Gastrocnemius medialis (tissue), 4 donors: ENCODE measurements around the gene ADGRD1. TPM values are rescaled to one million over a fixed set of nuclear protein-coding genes. Genes with fewer than 3 reads are reported as not detected.

Experiments
- ATAC-seq, 2 donors: fragments of 150-250 bp; one replicate each; pipeline ENCODE4 v1.9.1; 2016
- DNase-seq, 2 donors: peaks; one replicate each; pipeline ENCODE4 v3.0.0-alpha.2; 2019
- H3K27ac ChIP-seq, 4 donors: fragments of 200-600 bp; sonication (generic); 1 replicate in 1 of 4; 2 replicates in 3 of 4; pipeline ENCODE4 v1.5.1; 2016 to 2018; ENCODE audit warnings: mild to moderate bottlenecking in 2 of 4, moderate library complexity in 1 of 4
- H3K27me3 ChIP-seq, 3 donors: fragments of 200-600 bp; sonication (generic) in 2 of 3; 1 replicate in 1 of 3; 2 replicates in 2 of 3; pipeline versions ENCODE4 v1.5.1 to v1.6.0; 2016 to 2019; ENCODE audit warnings: mild to moderate bottlenecking in 1 of 3, moderate library complexity in 1 of 3
- H3K36me3 ChIP-seq, 2 donors: fragments of 200-600 bp; sonication (generic) in 1 of 2; one replicate each; pipeline ENCODE4 v1.5.1; 2017 to 2018
- H3K4me1 ChIP-seq, 2 donors: fragments of 200-600 bp; sonication (generic) in 1 of 2; one replicate each; pipeline ENCODE4 v1.5.1; 2016 to 2017; ENCODE audit warnings: mild to moderate bottlenecking in 2 of 2
- H3K4me3 ChIP-seq, 4 donors: fragments of 200-600 bp; sonication (generic) in 3 of 4; 1 replicate in 1 of 4; 2 replicates in 3 of 4; pipeline ENCODE4 v1.5.1; 2016 to 2019; ENCODE audit warnings: mild to moderate bottlenecking in 2 of 4
- H3K9me3 ChIP-seq, 3 donors: fragments of 200-600 bp; sonication (generic) in 2 of 3; 1 replicate in 1 of 3; 2 replicates in 2 of 3; pipeline ENCODE4 v1.5.1; 2016 to 2019
- CTCF ChIP-seq, 5 experiments: fragments of 450-650 bp in 3 of 5; fragments of 200-600 bp in 2 of 5; sonication (generic) in 2 of 5; IDR thresholded peaks in 4 of 5; conservative IDR thresholded peaks in 1 of 5; 1 replicate in 4 of 5; 2 replicates in 1 of 5; pipeline ENCODE4 v1.5.1; 2016 to 2019; ENCODE audit warnings: antibody characterized with exemption in 5 of 5, mild to moderate bottlenecking in 3 of 5, moderate library complexity in 3 of 5
- POLR2A ChIP-seq, 2 donors: fragments of 450-650 bp; IDR thresholded peaks; one replicate each; pipeline ENCODE4 v1.6.1; 2017; ENCODE audit warnings: antibody characterized with exemption in 2 of 2, mild to moderate bottlenecking in 2 of 2, moderate library complexity in 2 of 2
- in situ Hi-C, 4 donors: fragments of 200-750 bp; cut with MboI; loops; one replicate each; pipeline versions ENCODE4 v1.15.0 to v1.8.0; 2017; ENCODE audit warnings: low sequenced_read_pairs in 4 of 4
- intact Hi-C: fragments of 100-400 bp; cut with DNase I; formaldehyde crosslinking; loops from one replicate; pipeline ENCODE4 v1.15.1; 2023; ENCODE audit warnings: low total_unique reads
- total RNA-seq, 4 donors: library from RNA; depleted of rRNA; stranded (reverse); fragments of >200 nt; gene quantifications; one replicate each; pipeline versions ENCODE4 v1.1.0 to v1.2.3, GENCODE V29; 2016

ADGRD1 gene
- total RNA-seq, 4 donors from 2014 or later = 5.3 to 9.6 (median 8.2) TPM

GRCh38 chr12:131072451-131073230, 118.9 kb downstream of the ADGRD1 start:
- no peaks in the 10 kb centered on the region for H3K9me3 ChIP-seq
- no peak overlapping the region for H3K4me3 ChIP-seq
- no peaks in the 10 kb centered on the region for H3K27me3 ChIP-seq
- in situ Hi-C loops = no loop called here
- H3K4me1 ChIP-seq = no peaks in the 10 kb centered on the region
- DNase-seq (no peak), ATAC-seq (no peak)
- H3K36me3 ChIP-seq = no peaks in the 10 kb centered on the region
- intact Hi-C loops = no loop called here
- no peak overlapping the region for H3K27ac ChIP-seq
- TF ChIP-seq CTCF (IDR thresholded peaks at IDR 0.05 in 4 of 5, conservative IDR thresholded peaks at IDR 0.05 in 1 of 5) (no peak), POLR2A (IDR thresholded peaks at IDR 0.05) (no peak)

- DNase-seq (no peak), ATAC-seq (peak; percentile 39 to 58)
- no peak overlapping the region for H3K4me3 ChIP-seq
- no peaks in the 10 kb centered on the region for H3K4me1 ChIP-seq
- intact Hi-C loops (no loop called here), in situ Hi-C loops (no loop called here)
- no peaks in the 10 kb centered on the region for H3K27me3 ChIP-seq
- peak overlapping the region in 3 of 4 donors; percentile 16 to 36 (median 31) for H3K27ac ChIP-seq
- no peaks in the 10 kb centered on the region for H3K36me3 ChIP-seq
- TF ChIP-seq CTCF (IDR thresholded peaks at IDR 0.05 in 4 of 5, conservative IDR thresholded peaks at IDR 0.05 in 1 of 5) (no peak), POLR2A (IDR thresholded peaks at IDR 0.05) (no peak)
- H3K9me3 ChIP-seq = no peaks in the 10 kb centered on the region
These were observed 120.7 kb downstream of the ADGRD1 start for GRCh38 chr12:131074221-131075083.

GRCh38 chr12:131075194-131075593, 121.5 kb downstream of the ADGRD1 start:
- intact Hi-C loops = no loop called here
- H3K4me3 ChIP-seq = no peak overlapping the region
- H3K27ac ChIP-seq = peak overlapping the region in 3 of 4 donors; percentile 4 to 36 (median 19)
- ATAC-seq = no peak
- H3K4me1 ChIP-seq = no peaks in the 10 kb centered on the region
- in situ Hi-C loops = no loop called here
- no peaks in the 10 kb centered on the region for H3K36me3 ChIP-seq
- no peak for DNase-seq
- H3K27me3 ChIP-seq = no peaks in the 10 kb centered on the region
- H3K9me3 ChIP-seq = no peaks in the 10 kb centered on the region
- TF ChIP-seq CTCF (IDR thresholded peaks at IDR 0.05 in 4 of 5, conservative IDR thresholded peaks at IDR 0.05 in 1 of 5) = no peak
- TF ChIP-seq POLR2A (IDR thresholded peaks at IDR 0.05) = no peak

- Histone ChIP-seq H3K4me3 (no peak overlapping the region), H3K36me3 (no peaks in the 10 kb centered on the region), H3K27ac (no peak overlapping the region), H3K27me3 (no peaks in the 10 kb centered on the region), H3K9me3 (no peaks in the 10 kb centered on the region), H3K4me1 (no peaks in the 10 kb centered on the region)
- DNase-seq (no peak), ATAC-seq (no peak)
- in situ Hi-C loops (no loop called here), intact Hi-C loops (no loop called here)
- TF ChIP-seq CTCF (IDR thresholded peaks at IDR 0.05 in 4 of 5, conservative IDR thresholded peaks at IDR 0.05 in 1 of 5) (no peak), POLR2A (IDR thresholded peaks at IDR 0.05) (no peak)
These were observed 121.9 kb downstream of the ADGRD1 start for GRCh38 chr12:131075611-131076010.
